CD8-positive, alpha-beta memory T cell (primary cell): ENCODE measurements around the gene PIAS2. TPM values are rescaled to one million over a fixed set of nuclear protein-coding genes. Genes with fewer than 3 reads are reported as not detected.
A peak's percentile ranks its signal among the peaks of the same experiment; 100 is the strongest.

Source experiments
- CTCF ChIA-PET: fragments of 350-600 bp; sonication (Branson Sonifier 250); formaldehyde crosslinking; loops from one replicate; lab custom pipeline; 2021; ENCODE audit warnings: antibody characterized with exemption; lab: Charles Lee
- POLR2A ChIA-PET: fragments of 350-600 bp; sonication (Branson Sonifier 250); formaldehyde crosslinking; loops from one replicate; lab custom pipeline; 2021; ENCODE audit warnings: antibody characterized with exemption; lab: Charles Lee
- DNase-seq, 5 donors: peaks; one replicate each; pipeline versions ENCODE4 v3.0.0 to v3.0.0-alpha.2; 2020 to 2022; ENCODE audit warnings: mixed read lengths in 1 of 5
- H3K27ac ChIP-seq: one replicate; pipeline ENCODE4 v1.7.0; 2013; ENCODE audit warnings: low read depth, mild to moderate bottlenecking, low read length, moderate library complexity
- H3K27me3 ChIP-seq: 2 replicates; pipeline ENCODE4 v1.7.0; 2013; ENCODE audit warnings: low read length, mild to moderate bottlenecking; ENCODE audit not compliant: insufficient read depth, poor library complexity, severe bottlenecking
- H3K36me3 ChIP-seq: 2 replicates; pipeline ENCODE4 v1.7.0; 2013; ENCODE audit warnings: mild to moderate bottlenecking, low read length, moderate library complexity; ENCODE audit not compliant: insufficient read depth
- H3K4me1 ChIP-seq: 2 replicates; pipeline ENCODE4 v1.7.0; 2013; ENCODE audit warnings: mild to moderate bottlenecking, low read length, moderate library complexity; ENCODE audit not compliant: insufficient read depth
- H3K4me3 ChIP-seq: 2 replicates; pipeline ENCODE4 v1.7.0; 2013; ENCODE audit warnings: mild to moderate bottlenecking, low read length
- H3K9me3 ChIP-seq: 2 replicates; pipeline ENCODE4 v1.7.0; 2013; ENCODE audit warnings: mild to moderate bottlenecking, low read length
- H3K27ac Mint-ChIP-seq, 8 donors: one replicate each; pipeline ENCODE4 v1.8.0; 2020 to 2021; ENCODE audit warnings: mixed read lengths in 8 of 8, mild to moderate bottlenecking in 6 of 8, inconsistent platforms in 3 of 8, moderate library complexity in 3 of 8
- H3K27me3 Mint-ChIP-seq, 2 donors: one replicate each; pipeline ENCODE4 v1.8.0; 2020 to 2021; ENCODE audit warnings: mixed read lengths in 2 of 2, mild to moderate bottlenecking in 1 of 2, moderate library complexity in 1 of 2
- H3K36me3 Mint-ChIP-seq, 3 donors: one replicate each; pipeline ENCODE4 v1.8.0; 2020 to 2021; ENCODE audit warnings: mixed read lengths in 3 of 3, inconsistent platforms in 1 of 3, mild to moderate bottlenecking in 1 of 3
- H3K4me1 Mint-ChIP-seq, 3 donors: one replicate each; pipeline ENCODE4 v1.8.0; 2020 to 2021; ENCODE audit warnings: mixed read lengths in 3 of 3, inconsistent platforms in 1 of 3, mild to moderate bottlenecking in 1 of 3
- H3K4me3 Mint-ChIP-seq, 7 donors: one replicate each; pipeline ENCODE4 v1.8.0; 2020 to 2021; ENCODE audit warnings: mixed read lengths in 7 of 7, mild to moderate bottlenecking in 6 of 7, moderate library complexity in 4 of 7, inconsistent platforms in 2 of 7
- H3K9me3 Mint-ChIP-seq, 5 donors: one replicate each; pipeline ENCODE4 v1.8.0; 2020 to 2022; ENCODE audit warnings: mixed read lengths in 5 of 5, mild to moderate bottlenecking in 3 of 5, moderate library complexity in 2 of 5, inconsistent platforms in 1 of 5
- polyA plus RNA-seq: library from polyadenylated mRNA; unstranded; fragments of 300-500 nt; fragmentation: Illumina TruSeq; gene quantifications from one replicate; pipeline ENCODE4 v1.2.3, GENCODE V29; 2021
- total RNA-seq, 2 experiments: library from RNA; stranded (reverse); gene quantifications; one replicate each; pipeline ENCODE4 v1.2.3, GENCODE V29; 2021

PIAS2 gene
- total and polyA plus RNA-seq, 3 experiments from 2014 or later = 18.6 to 25.8 (median 25.1) TPM

GRCh38 chr18:46916551-46917107 is 678 bp downstream of the PIAS2 start:
- Mint-ChIP-seq H3K9me3 (no peaks in the 10 kb centered on the region), H3K4me3 (peak overlapping the region; percentile 88 to 95 (median 92)), H3K4me1 (peaks cover 38 to 53% (median 49%) of the 10 kb centered on the region in 3 donors), H3K27me3 (no peaks in the 10 kb centered on the region), H3K36me3 (peaks cover 0 to 3% (median 0%) of the 10 kb centered on the region in 3 donors), H3K27ac (peak overlapping the region; percentile 78 to 95 (median 90))
- ChIA-PET POLR2A (no interaction called here), CTCF (no interaction called here)
- no peaks in the 10 kb centered on the region for H3K9me3 ChIP-seq
- peaks cover 23% of the 10 kb centered on the region for H3K4me1 ChIP-seq
- H3K36me3 ChIP-seq = no peaks in the 10 kb centered on the region
- peak in 3 of 5 donors; percentile 53 to 60 (median 57) for DNase-seq
- peak overlapping the region; percentile 79 for H3K4me3 ChIP-seq
- H3K27ac ChIP-seq = peak overlapping the region; percentile 56
- H3K27me3 ChIP-seq = no peaks in the 10 kb centered on the region

DNA sequence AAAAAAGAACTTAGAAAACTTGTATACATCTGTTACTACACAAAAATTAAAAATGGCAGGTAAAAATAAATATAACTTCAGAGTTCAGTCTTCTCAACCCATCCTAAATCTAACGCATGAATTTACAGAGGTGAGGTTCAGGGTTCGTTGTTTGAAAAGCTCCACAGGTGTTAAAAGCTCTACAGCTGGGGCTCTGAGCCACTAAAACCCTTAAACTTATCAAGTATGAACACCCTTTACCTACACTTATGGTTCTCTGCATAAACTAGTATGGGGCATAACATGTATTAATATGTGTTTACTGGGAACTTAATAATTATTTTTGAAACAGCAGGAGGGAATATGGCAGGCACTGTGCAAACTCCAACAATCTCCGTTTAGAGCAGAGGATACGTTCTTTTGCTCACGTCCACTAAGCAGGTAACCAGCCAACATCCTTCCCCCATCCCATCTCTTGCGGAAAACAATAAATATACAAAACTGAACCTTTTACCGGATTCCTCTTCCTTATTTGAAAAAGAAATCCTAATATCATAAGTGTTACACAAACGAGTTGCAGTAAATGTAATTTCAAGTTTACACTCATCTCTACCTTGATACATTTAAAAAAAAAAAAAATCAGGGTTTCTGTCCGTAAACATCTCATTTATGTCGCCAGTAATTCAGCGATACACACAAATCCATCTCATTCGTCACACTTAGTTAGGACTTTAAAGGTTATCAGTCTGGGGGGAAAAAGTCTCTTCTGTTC is 1.3 kb downstream of the PIAS2 start:
- ChIA-PET POLR2A (interaction anchor here (0.6 kb wide), 2 partner anchors 92 to 741 kb away, joined by 3 read pairs; no protein-coding TSS in a partner anchor), CTCF (no interaction called here)
- Mint-ChIP-seq H3K36me3 (peaks cover 0 to 3% (median 0%) of the 10 kb centered on the region in 3 donors), H3K27me3 (no peaks in the 10 kb centered on the region), H3K9me3 (no peaks in the 10 kb centered on the region), H3K4me1 (peaks cover 38 to 53% (median 49%) of the 10 kb centered on the region in 3 donors), H3K4me3 (peak overlapping the region; percentile 88 to 95 (median 92)), H3K27ac (peak overlapping the region; percentile 78 to 95 (median 90))
- Histone ChIP-seq H3K27ac (peak overlapping the region; percentile 56), H3K36me3 (no peaks in the 10 kb centered on the region), H3K27me3 (no peaks in the 10 kb centered on the region), H3K4me1 (peaks cover 23% of the 10 kb centered on the region), H3K4me3 (peak overlapping the region; percentile 79), H3K9me3 (no peaks in the 10 kb centered on the region)
- no peak for DNase-seq

DNA sequence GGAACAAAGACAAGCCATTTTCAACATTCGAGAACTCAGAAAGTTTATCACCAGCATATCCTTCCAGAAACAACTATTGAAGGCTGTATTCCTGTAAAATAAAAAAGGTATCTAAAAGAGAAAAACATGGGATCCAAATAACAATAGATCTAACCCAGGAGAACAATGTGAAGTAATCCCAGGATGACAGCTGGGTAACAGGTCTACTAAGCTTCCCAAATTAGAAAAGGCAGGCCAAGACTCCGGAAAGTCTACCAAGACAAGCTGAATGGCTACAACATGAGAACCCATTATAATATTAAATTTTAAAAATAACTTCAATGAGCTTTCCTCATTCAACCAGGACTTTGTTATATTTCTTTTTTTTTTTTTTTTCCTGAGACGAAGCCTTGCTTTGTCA is 6.5 kb downstream of the PIAS2 start:
- Histone ChIP-seq H3K27ac (no peak overlapping the region), H3K36me3 (no peaks in the 10 kb centered on the region), H3K4me1 (peaks cover 13% of the 10 kb centered on the region), H3K4me3 (no peak overlapping the region), H3K27me3 (no peaks in the 10 kb centered on the region), H3K9me3 (no peaks in the 10 kb centered on the region)
- DNase-seq = no peak
- Mint-ChIP-seq H3K36me3 (peaks cover 0 to 4% (median 2%) of the 10 kb centered on the region in 3 donors), H3K9me3 (no peaks in the 10 kb centered on the region), H3K27ac (no peak overlapping the region), H3K27me3 (no peaks in the 10 kb centered on the region), H3K4me1 (peaks cover 43 to 56% (median 46%) of the 10 kb centered on the region in 3 donors), H3K4me3 (peak overlapping the region in 1 of 7 donors; percentile 23)
- CTCF ChIA-PET = no interaction called here
- POLR2A ChIA-PET = no interaction called here

- Mint-ChIP-seq H3K4me1 (peaks cover 38 to 52% (median 40%) of the 10 kb centered on the region in 3 donors), H3K27me3 (no peaks in the 10 kb centered on the region), H3K27ac (no peak overlapping the region), H3K9me3 (no peaks in the 10 kb centered on the region), H3K4me3 (no peak overlapping the region), H3K36me3 (peaks cover 2 to 4% (median 4%) of the 10 kb centered on the region in 3 donors)
- Histone ChIP-seq H3K4me1 (no peaks in the 10 kb centered on the region), H3K27me3 (no peaks in the 10 kb centered on the region), H3K36me3 (no peaks in the 10 kb centered on the region), H3K27ac (no peak overlapping the region), H3K9me3 (no peaks in the 10 kb centered on the region), H3K4me3 (no peak overlapping the region)
- ChIA-PET POLR2A (no interaction called here), CTCF (no interaction called here)
- no peak for DNase-seq
Observed at GRCh38 chr18:46909497-46909896, 7.8 kb downstream of the PIAS2 start.

- Mint-ChIP-seq H3K4me3 (no peak overlapping the region), H3K27me3 (no peaks in the 10 kb centered on the region), H3K4me1 (peaks cover 33 to 49% (median 44%) of the 10 kb centered on the region in 3 donors), H3K36me3 (peaks cover 17 to 23% (median 18%) of the 10 kb centered on the region in 3 donors), H3K9me3 (no peaks in the 10 kb centered on the region), H3K27ac (no peak overlapping the region)
- DNase-seq = no peak
- Histone ChIP-seq H3K36me3 (no peaks in the 10 kb centered on the region), H3K9me3 (no peaks in the 10 kb centered on the region), H3K27me3 (no peaks in the 10 kb centered on the region), H3K27ac (no peak overlapping the region), H3K4me3 (no peak overlapping the region), H3K4me1 (no peaks in the 10 kb centered on the region)
- POLR2A ChIA-PET = no interaction called here
- CTCF ChIA-PET = no interaction called here
Observed at GRCh38 chr18:46903406-46903805, 13.9 kb downstream of the PIAS2 start.

DNA sequence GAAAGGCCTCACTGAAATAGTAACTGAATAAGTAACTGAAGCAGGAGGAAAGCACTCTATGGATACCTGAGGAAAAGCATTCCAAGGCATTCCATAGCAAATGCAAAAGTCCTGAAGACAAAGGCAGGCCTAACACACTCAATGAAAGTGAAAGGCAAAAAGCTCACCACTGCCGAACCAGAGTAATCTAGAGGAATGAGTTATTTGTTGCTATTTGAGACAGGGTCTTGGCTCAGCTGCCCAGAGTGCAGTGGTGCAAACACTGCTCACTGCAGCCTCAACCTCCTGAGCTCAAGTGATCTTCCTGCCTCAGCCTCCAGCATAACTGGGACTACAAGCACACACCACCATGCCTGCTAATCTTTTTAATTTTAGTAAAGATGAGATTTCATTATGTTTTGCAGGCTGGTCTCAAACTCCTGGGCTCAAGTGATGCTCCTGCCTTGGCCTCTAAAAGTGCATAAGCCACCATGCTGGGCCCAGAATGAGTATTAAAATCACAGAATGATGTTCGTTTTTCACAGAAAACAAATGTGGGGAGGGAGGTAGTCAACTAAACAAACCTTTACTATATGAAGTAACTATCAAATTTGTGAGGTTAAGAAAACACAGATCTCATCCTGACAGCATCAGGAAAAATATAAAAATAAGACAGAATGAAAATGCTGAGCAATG is 17.9 kb downstream of the PIAS2 start:
- H3K9me3 Mint-ChIP-seq = no peaks in the 10 kb centered on the region
- H3K27me3 Mint-ChIP-seq = no peaks in the 10 kb centered on the region
- no peaks in the 10 kb centered on the region for H3K4me1 ChIP-seq
- no peak for DNase-seq
- peaks cover 17 to 39% (median 38%) of the 10 kb centered on the region in 3 donors for H3K4me1 Mint-ChIP-seq
- CTCF ChIA-PET = no interaction called here
- no peaks in the 10 kb centered on the region for H3K27me3 ChIP-seq
- POLR2A ChIA-PET = no interaction called here
- H3K27ac ChIP-seq = no peak overlapping the region
- H3K9me3 ChIP-seq = no peaks in the 10 kb centered on the region
- peaks cover 14 to 27% (median 16%) of the 10 kb centered on the region in 3 donors for H3K36me3 Mint-ChIP-seq
- no peak overlapping the region for H3K4me3 Mint-ChIP-seq
- H3K27ac Mint-ChIP-seq = no peak overlapping the region
- H3K36me3 ChIP-seq = no peaks in the 10 kb centered on the region
- H3K4me3 ChIP-seq = no peak overlapping the region

- ChIA-PET CTCF (no interaction called here), POLR2A (no interaction called here)
- Mint-ChIP-seq H3K27me3 (no peaks in the 10 kb centered on the region), H3K4me3 (no peak overlapping the region), H3K27ac (peak overlapping the region in 1 of 8 donors; percentile 23), H3K9me3 (peaks cover 0 to 5% (median 3%) of the 10 kb centered on the region in 5 donors), H3K36me3 (peaks cover 19 to 28% (median 19%) of the 10 kb centered on the region in 3 donors), H3K4me1 (peaks cover 39 to 66% (median 65%) of the 10 kb centered on the region in 3 donors)
- Histone ChIP-seq H3K27ac (no peak overlapping the region), H3K9me3 (peaks cover 1% of the 10 kb centered on the region), H3K27me3 (no peaks in the 10 kb centered on the region), H3K4me3 (no peak overlapping the region), H3K36me3 (no peaks in the 10 kb centered on the region), H3K4me1 (no peaks in the 10 kb centered on the region)
- DNase-seq = no peak
Observed at GRCh38 chr18:46894124-46894523, 23.2 kb downstream of the PIAS2 start.

DNA sequence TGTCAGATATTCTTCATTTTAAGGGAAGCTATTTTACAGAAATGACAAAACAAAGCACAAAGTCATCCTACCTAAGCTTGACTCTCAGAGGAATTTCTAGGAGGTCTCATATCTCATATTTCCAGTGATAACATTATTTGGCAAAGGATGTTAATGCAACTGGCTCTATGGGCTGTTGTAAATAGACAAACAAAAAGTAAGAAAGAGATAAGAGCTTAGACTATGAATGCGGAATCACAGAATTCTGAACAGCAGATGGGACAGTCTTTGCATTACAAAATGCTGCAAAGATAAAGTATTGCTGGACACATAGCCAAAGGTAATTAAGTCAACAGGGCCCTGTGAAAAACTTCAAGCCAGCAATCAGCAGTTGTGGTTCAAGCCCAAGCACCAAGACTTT is 23.9 kb downstream of the PIAS2 start:
- DNase-seq = no peak
- H3K27me3 Mint-ChIP-seq = no peaks in the 10 kb centered on the region
- H3K36me3 ChIP-seq = peaks cover 6% of the 10 kb centered on the region
- peaks cover 43 to 67% (median 64%) of the 10 kb centered on the region in 3 donors for H3K4me1 Mint-ChIP-seq
- POLR2A ChIA-PET = no interaction called here
- no peak overlapping the region for H3K4me3 Mint-ChIP-seq
- no peak overlapping the region for H3K27ac Mint-ChIP-seq
- H3K9me3 ChIP-seq = peaks cover 7% of the 10 kb centered on the region
- H3K9me3 Mint-ChIP-seq = peaks cover 0 to 11% (median 9%) of the 10 kb centered on the region in 5 donors
- H3K27ac ChIP-seq = no peak overlapping the region
- H3K27me3 ChIP-seq = no peaks in the 10 kb centered on the region
- no peaks in the 10 kb centered on the region for H3K4me1 ChIP-seq
- peaks cover 26 to 36% (median 27%) of the 10 kb centered on the region in 3 donors for H3K36me3 Mint-ChIP-seq
- H3K4me3 ChIP-seq = no peak overlapping the region
- CTCF ChIA-PET = no interaction called here
